GM18873 (cell line): ENCODE measurements around the gene FAM131A.

ENCODE experiments used
- ATAC-seq: cut with Tn5 transposase; IDR thresholded peaks from one replicate; pipeline ENCODE4 v1.9.1; 2021; ENCODE audit warnings: mild to moderate bottlenecking, moderate library complexity, moderate number of reproducible peaks; ENCODE audit not compliant: unreplicated experiment, low FRiP score

Gene FAM131A

DNA sequence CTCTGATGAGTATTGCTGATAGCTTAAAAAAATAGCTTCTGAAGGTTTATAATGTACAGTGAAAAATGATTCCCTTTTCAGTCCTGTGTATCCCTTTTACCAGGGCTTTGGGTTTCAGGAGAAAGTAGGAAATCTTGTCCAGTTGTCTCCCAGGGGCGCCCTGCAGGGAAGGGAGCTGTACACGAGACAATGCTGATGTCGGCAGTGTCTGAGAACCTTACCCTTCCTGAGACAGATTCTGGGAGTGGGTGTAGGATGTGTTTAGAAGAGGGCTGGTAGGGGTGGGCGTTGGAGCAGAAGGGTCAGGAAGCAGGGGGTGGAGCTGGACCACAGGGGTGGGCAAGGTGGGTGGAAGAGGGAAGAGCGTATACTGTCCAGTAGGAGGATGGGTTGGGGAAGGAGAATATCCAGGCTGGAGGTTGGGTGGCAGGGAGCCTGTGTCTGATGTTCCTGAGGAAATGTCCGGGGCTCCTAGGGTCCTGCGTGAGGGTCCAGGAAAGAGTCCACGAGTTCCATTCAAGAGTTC is 35.0 kb downstream of the FAM131A start:
- no peak for ATAC-seq

DNA sequence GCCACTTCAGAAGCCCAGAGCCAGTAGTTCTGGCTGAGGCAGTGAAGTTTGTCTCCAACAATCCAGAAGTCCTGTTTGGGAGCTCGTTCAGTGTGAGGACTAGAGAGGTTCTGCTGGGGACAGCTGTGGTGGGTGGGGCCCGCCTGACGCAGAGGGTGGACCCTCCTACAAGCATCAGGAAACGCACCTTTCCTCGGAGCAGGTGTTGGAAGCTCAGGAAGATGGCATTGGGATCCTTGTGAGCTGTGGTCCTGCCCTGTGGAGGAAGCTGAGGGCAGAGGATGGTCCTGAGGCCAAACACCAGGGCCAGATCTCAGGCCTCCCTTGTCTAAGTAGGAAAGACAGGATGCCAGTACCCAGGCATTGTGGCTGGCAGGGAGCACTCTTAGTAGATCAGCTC is 35.5 kb downstream of the FAM131A start:
- no peak for ATAC-seq

DNA sequence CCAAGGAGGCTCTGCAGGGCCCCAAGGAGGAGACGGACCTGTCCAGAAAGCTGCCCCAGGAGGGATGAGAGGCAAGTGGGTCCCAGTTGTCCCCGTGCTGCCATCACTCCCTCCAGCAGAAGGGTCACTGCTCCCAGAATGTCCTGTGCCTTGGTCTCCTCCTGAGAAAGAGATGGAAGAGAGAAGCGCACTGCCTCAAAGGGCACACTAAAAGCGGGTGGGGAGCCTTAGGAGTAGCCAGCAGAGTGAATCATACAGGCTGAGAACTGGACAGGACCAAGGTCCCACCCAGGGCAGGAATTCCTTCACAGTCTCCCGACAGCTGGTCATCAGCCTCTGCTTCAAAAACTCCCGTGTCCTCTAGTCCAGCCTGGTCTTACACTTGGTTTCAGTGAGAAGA is 36.0 kb downstream of the FAM131A start:
- no peak for ATAC-seq

DNA sequence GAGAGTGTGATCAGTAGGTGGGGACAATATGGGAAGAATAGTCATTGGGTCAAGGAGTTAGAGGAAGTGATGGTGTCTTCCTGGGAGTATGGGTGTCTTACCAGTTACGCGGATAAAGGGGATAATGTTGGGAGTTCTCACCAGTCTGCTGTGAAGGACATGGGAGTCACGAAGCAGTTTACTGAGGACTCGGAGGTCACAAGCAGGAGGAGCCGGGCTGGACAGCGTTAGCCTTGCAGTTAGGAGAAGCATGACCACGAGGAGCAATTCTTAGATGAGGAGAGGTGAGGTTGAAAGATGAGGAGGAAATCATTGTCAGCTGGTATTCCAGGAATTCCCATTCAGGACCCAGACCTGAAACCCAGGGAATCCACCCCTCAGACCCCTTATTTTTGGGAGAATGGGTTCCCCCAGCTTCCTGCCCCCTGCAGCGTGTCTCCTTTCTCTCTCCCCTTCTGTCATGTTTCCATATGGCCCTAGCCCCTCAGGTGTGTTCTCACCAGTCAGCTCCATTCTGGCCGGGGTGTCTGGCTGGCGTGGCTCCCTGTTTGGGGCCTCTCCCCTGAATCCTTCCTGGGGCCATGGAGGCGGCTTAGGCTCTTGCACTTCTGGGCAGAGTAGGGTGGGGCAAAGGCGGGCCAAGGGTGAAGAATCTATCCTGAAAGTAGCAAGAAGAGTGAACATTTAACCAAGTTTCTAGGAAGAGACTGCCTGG is 38.5 kb downstream of the FAM131A start:
- no peak for ATAC-seq

DNA sequence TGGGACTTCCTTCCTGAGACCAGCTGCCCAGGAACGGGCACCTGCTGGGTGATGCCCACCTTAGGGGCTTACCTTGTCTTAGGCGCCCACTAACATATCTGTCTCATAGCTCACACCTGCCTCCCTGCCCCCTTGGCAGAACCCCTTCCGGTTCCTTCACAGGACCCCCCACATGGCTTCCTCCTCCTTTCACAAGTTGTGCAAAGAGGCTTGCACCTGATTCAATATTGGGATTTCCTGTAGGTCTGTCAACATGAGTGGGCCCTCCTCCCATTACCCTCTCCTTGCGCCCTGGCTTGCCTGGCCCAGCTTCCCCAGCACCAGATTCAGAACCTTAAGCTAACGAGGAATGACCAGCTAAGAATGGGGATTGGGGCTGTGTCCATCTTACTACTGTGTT is 40.0 kb downstream of the FAM131A start:
- ATAC-seq: no peak

DNA sequence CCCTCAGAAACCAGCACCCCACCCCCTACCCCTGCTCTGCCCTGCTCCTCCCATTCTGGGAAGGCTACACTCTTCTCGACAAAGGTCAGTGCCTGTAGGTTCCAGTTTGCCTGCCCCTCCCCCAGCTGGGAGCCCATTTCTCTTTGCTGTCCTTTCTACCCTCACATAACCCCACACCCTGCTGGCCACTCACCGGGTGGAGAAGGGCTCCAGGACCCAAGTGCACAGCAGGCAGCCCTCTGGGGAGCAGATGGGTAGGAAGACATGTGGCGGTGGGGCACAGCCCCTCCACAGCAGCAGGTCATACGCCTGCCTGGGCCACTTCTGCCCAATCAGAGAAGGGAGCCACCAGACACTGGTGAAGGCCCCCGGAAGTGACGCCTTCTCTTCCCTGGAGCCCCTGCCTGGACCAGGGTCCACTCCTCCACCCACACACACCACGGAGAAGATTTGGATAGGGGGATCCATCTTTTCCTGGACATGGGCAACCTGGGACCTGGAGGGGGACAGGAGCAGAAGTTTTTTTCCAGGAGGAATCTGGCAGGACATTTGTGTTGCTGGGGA is 40.6 kb downstream of the FAM131A start, which contains the start of gene THPO:
Gene THPO (minus strand): TSS at position 326 of the 564 bp plus-strand sequence. CDS start 1,948 bp downstream, outside the sequence.
- ATAC-seq: no peak

DNA sequence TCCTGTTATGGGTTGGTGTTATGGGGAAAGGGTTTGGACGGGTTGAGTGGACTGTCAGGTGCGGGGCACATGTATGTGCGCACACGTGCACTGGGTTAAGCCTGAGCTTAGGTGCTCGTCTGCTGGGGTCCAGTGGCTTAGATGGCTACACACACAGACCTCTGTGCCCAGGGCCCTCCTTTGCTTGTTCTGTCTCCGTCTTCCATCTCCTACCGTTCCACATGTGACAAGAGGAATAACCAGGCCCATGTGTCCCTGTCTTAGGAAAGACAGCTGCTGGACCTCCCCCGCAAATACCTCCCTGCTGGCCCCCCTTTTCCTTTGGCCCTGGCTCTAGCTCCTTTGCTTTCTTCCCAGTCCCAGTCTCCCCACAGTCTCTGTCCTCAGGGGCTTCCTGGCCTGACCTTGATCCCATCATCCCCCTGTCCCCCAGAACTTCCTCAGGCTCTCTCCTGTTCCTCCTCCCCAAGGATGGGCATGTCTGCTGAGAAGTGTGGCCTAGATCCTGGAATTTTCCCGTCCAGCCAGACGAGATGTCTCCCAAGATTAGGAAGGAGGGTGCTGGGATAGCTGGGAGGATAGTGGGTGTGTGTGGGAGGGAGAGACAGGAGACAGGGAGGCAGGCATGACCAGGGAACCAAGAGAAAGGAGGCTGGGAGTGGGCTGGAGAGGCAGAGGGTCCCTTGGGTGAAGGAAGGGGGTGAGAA is 41.4 kb downstream of the FAM131A start:
- no peak for ATAC-seq

DNA sequence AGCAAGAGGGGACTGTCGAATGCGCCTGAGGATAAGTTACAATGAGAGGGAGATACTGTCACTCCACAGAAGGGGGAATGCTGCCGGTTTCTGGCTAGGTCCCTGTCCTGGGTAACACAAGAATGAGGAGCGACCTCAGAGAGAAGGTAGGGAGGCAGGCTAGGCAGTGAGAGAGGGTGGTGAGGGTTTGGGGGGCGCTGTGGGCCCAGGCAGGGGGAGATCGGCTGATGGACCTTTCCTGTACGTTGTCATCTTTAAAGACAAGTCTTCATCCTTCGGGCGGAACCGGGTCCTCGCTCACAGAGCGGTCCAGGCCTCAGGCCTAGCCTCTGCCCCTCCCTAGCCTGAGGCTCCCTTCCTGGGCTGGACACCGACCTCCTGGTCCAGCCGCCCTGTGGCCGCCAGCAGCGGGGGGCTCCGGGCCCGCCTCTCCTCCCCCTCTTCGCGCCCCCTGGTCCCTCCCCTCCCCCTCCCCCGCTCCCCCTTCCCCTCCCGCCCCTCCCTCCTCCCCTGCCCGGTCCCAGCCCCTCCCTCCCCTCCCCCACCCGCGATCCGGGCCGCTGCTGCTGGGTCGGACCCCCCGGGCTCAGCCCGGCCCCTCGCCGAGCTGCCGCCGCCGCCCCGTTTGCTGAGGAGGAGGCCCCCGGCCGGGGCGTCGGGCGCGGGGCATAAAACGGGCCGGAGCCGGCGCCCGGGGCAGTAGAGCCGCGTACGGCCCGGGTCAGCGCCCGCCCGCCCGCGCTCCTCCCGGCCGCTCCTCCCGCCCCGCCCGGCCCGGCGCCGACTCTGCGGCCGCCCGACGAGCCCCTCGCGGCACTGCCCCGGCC is 42.2 kb downstream of the FAM131A start, which contains the start of gene CHRD:
Gene CHRD (plus strand): TSS at position 697 of the 827 bp plus-strand sequence. CDS start 265 bp downstream, outside the sequence.
- no peak for ATAC-seq

DNA sequence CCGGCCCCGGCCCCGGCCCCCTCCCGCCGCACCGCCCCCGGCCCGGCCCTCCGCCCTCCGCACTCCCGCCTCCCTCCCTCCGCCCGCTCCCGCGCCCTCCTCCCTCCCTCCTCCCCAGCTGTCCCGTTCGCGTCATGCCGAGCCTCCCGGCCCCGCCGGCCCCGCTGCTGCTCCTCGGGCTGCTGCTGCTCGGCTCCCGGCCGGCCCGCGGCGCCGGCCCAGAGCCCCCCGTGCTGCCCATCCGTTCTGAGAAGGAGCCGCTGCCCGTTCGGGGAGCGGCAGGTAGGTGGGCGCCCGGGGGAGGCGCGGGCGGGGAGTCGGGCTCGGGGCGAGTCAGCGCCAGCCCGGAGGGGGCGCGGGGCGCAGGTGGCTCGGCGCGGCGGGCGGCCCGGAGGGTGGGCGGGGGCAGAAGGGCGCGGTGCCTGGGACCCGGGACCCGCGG is 42.8 kb downstream of the FAM131A start:
- ATAC-seq: no peak

DNA sequence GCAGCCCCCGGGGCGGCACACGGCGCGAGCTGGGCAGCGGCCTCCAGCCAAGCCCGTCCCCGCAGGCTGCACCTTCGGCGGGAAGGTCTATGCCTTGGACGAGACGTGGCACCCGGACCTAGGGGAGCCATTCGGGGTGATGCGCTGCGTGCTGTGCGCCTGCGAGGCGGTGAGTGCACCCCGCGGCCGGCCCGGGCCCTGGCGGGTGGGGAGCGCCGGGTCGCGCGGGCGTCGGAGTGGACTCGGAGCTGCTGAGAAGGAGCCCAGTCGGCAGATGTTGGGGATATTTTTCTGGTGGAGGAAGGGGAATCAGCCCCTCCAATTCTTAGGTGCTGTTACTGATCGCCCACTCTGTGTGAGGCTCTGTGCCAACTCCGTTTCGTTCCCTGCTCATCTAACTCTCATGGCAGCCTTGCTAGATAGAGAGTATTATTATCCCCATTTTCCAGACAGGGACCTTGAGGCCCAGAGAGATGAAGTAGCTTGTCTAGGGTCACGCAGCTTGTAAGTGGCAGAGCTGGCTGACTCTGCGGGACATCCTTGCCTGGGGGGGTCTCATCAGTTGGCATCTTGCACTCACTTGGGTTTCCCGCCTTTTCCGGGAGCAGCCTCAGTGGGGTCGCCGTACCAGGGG is 43.3 kb downstream of the FAM131A start:
- ATAC-seq: no peak

DNA sequence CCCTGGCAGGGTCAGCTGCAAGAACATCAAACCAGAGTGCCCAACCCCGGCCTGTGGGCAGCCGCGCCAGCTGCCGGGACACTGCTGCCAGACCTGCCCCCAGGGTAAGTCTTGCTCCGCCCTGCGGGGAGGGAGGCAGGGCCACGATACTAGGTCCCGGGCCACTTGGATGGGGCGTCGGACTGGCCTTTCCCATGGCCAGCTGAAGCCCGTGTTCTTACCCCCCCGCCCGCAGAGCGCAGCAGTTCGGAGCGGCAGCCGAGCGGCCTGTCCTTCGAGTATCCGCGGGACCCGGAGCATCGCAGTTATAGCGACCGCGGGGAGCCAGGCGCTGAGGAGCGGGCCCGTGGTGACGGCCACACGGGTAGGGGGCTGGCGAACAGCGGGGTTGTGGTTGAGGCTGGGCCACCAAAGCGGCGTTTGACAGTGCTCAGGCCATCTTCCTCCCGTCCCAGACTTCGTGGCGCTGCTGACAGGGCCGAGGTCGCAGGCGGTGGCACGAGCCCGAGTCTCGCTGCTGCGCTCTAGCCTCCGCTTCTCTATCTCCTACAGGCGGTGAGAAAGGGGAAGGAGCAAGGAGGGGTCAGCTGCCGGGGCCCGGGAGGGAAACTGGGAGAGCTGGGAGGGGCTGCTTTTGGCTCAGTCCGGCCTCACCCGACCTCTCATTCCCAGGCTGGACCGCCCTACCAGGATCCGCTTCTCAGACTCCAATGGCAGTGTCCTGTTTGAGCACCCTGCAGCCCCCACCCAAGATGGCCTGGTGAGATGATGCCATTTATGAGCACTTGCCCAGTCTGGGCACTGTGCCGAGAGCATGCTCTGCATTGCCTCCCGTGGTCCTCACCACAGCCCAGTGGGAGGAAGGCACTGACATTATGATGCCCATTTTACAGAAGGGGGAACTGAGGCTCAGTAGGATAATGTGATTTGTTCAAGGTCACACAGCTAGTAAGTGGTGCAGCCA is 44.1 kb downstream of the FAM131A start:
- no peak for ATAC-seq

DNA sequence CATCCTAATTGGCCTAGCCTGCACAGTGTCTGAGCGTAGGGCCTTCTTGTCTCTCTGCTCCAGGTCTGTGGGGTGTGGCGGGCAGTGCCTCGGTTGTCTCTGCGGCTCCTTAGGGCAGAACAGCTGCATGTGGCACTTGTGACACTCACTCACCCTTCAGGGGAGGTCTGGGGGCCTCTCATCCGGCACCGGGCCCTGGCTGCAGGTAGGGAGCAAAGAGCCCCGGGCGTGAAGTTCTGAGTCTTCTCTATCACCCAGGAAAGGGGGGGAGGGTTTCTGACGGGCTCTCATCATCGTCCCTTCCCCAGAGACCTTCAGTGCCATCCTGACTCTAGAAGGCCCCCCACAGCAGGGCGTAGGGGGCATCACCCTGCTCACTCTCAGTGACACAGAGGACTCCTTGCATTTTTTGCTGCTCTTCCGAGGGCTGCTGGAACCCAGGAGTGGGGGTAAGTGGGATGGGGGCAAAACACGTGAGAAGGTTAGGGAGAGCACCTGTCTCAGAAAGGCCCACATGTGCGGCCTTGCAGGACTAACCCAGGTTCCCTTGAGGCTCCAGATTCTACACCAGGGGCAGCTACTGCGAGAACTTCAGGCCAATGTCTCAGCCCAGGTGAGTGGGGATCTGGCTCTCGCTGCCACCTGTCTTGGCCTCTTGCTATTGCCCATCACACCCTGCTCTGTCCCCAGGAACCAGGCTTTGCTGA is 45.1 kb downstream of the FAM131A start:
- ATAC-seq: no peak

DNA sequence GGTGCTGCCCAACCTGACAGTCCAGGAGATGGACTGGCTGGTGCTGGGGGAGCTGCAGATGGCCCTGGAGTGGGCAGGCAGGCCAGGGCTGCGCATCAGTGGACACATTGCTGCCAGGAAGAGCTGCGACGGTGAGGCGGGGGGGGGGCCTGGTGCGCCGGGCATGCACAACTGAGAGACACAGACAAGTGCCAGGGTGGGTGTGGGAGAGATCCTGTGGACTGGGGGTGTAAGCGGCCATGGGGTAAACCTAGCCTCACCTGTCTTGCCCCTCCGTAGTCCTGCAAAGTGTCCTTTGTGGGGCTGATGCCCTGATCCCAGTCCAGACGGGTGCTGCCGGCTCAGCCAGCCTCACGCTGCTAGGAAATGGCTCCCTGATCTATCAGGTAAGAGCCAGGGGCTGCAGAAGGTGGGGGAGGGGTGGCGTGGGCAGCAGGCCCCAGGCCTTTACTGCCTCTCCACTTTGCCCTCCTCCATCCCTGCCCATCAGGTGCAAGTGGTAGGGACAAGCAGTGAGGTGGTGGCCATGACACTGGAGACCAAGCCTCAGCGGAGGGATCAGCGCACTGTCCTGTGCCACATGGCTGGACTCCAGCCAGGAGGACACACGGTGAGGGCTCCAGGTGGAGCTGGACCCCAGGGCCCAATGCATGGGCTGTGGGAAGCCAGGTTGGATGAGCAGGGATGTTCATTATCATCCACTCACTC is 45.8 kb downstream of the FAM131A start:
- ATAC-seq: no peak

DNA sequence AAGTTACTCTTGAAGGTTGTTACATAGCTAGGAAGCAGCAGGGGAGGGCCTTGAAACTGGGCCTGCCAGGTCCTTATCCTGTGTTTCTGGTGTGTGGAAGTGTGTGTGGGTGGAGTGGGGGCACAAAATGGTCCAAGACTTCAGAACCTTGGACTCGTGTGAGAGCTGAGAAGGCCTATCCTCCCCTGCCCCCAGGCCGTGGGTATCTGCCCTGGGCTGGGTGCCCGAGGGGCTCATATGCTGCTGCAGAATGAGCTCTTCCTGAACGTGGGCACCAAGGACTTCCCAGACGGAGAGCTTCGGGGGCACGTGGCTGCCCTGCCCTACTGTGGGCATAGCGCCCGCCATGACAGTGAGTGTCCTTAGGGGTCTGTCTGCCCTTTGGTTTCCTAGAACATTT is 46.9 kb downstream of the FAM131A start:
- ATAC-seq: no peak

DNA sequence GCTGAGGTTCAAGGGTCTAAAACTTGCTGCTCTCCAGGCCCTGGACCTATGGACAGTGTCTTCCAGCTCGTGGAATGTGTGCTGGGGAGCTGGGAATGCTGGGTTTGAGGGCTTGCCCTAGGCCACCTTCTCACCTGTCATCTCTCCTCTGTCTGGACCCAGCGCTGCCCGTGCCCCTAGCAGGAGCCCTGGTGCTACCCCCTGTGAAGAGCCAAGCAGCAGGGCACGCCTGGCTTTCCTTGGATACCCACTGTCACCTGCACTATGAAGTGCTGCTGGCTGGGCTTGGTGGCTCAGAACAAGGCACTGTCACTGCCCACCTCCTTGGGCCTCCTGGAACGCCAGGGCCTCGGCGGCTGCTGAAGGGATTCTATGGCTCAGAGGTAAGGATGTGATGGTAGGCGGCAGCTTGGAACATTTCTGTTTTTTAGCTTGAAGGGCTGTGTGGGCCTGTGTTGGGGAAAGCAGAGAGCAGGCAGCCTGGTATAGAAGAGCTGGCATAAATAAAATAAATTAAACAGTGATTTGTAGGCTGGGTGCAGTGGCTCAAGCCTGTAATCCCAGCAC is 47.5 kb downstream of the FAM131A start:
- no peak for ATAC-seq

DNA sequence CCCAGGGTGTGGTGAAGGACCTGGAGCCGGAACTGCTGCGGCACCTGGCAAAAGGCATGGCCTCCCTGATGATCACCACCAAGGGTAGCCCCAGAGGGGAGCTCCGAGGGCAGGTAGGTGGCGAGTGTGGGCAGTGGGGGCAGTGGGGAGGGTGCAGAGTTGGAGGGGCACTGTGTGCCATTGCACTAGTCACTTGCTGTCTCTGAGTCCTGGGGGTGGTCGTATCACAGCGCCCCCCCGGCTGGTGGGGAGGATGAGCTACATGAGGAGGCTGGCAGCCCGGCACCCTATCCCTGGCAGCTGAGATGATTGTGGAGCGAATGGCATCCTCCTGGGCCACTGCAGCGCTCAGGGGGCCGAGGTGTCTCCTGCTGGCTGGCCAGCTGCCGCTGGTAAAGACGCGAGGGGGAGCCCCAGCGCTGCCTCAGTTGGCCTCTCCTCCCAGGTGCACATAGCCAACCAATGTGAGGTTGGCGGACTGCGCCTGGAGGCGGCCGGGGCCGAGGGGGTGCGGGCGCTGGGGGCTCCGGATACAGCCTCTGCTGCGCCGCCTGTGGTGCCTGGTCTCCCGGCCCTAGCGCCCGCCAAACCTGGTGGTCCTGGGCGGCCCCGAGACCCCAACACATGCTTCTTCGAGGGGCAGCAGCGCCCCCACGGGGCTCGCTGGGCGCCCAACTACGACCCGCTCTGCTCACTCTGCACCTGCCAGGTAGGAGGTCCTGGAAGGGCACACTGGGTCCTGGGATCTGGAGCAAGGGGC is 48.8 kb downstream of the FAM131A start:
- no peak for ATAC-seq
